ENCODE results near the gene FAM181A.

- no peak for TF ChIP-seq CTCF (IDR thresholded peaks at IDR 0.05 in 8 of 11, conservative IDR thresholded peaks at IDR 0.05 in 3 of 11)
- no peak for TF ChIP-seq POLR2A (IDR thresholded peaks at IDR 0.05)
Observed at GRCh38 chr14:93964281-93964680, 37.1 kb downstream of the FAM181A start.

Data from spleen (tissue), 7 donors.